Measurements from ENCODE around the gene KCNB1. TPM values are rescaled to one million over a fixed set of nuclear protein-coding genes. Genes with fewer than 3 reads are reported as not detected.

KCNB1 gene
- total RNA-seq, 4 donors from 2014 or later, result 1.9 to 5.6 (median 2.3) TPM

DNA sequence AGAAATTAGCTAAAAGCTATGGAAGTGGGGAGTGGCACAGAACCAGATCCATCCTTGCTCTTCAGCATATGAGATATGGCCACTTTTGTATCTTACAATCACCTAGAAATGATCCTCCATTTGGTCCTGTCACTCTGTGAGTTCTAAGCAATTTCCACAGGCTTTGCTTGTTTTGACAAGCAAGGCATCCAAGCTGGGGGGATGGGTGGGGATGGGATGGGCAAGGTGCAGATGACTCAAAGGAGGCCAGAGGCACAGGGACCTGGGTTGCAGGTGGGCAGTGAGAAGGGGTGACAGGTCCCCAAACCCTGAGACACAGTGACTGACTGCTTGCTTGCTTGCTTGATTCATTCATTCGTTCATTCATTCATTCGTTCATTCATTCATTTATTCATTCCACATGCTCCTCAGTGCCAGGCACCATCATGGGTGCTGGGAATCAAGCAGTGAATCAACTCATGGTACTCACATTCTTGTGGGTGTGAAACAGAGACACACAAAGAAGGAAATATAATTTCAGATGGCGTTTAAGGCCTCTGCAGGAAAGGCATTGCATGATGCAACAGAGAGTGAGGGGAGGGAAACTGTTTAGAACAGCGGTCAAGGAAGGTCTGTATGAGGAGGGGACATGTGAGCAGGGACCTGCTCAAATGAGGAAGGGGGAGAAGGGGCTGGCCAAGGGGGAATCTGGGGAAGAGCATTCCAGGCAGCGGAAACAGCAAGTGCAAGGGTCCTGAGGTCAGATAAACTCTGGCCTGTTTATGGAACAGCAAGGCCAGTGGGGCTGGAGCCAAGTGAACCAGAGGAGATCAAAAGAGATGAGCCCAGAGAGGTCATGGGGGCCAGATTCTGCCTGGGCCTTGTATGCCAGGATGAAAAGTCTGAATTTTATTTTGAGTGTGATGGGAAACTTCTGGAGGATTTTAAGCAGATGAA is 3.4 kb downstream of the KCNB1 start:
- no peak for DNase-seq
- intact Hi-C loops (cut with DNase I; ENCODE audit: low total_unique reads) (no loop called here), in situ Hi-C loops (cut with MboI; ENCODE audit: low pct_ligation_motif_present in 1 of 4, low pct_unique_long_range_greater_than_20kb in 1 of 4, low sequenced_read_pairs in 3 of 4) (no loop called here)
- no peak for TF ChIP-seq POLR2A (IDR thresholded peaks at IDR 0.05)
- TF ChIP-seq, protein P1, sequence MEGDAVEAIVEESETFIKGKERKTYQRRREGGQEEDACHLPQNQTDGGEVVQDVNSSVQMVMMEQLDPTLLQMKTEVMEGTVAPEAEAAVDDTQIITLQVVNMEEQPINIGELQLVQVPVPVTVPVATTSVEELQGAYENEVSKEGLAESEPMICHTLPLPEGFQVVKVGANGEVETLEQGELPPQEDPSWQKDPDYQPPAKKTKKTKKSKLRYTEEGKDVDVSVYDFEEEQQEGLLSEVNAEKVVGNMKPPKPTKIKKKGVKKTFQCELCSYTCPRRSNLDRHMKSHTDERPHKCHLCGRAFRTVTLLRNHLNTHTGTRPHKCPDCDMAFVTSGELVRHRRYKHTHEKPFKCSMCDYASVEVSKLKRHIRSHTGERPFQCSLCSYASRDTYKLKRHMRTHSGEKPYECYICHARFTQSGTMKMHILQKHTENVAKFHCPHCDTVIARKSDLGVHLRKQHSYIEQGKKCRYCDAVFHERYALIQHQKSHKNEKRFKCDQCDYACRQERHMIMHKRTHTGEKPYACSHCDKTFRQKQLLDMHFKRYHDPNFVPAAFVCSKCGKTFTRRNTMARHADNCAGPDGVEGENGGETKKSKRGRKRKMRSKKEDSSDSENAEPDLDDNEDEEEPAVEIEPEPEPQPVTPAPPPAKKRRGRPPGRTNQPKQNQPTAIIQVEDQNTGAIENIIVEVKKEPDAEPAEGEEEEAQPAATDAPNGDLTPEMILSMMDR (IDR thresholded peaks at IDR 0.05), result no peak
- TF ChIP-seq POLR2AphosphoS5 (IDR thresholded peaks at IDR 0.05), result no peak
- TF ChIP-seq EP300 (IDR thresholded peaks at IDR 0.05; ENCODE audit: low read depth), result no peak
- Histone ChIP-seq H3K27me3 (peaks cover 46% of the 10 kb centered on the region), H3K36me3 (no peaks in the 10 kb centered on the region), H3K9me3 (no peaks in the 10 kb centered on the region), H3K27ac (no peak overlapping the region), H3K4me1 (peaks cover 0 to 9% (median 4%) of the 10 kb centered on the region in 4 donors), H3K4me3 (no peak overlapping the region)
- WGBS, 2 donors (ENCODE audit: low coverage in 1 of 2), result 65 to 80% methylated on average over 5 of the region's 5 CpGs

DNA sequence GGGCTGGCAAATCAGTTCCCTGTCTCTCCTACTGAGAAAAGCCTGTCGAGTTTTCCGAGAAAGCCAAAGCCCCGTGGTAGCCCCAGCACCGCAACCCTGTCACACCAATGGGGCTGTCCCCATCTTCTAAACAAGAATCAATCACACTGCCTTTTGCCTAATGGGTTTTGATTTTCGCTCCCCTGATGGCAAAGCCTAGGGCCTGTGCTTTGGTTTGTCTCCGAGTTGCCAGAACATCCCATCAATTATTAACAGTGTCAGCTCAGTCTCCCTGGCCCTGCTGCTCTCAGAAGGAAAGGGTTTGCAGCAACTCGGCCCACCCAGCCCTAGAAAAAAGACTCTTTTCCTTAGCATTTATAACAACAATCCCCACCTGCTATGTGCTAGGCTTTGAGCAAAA is 4.2 kb downstream of the KCNB1 start:
- Histone ChIP-seq H3K36me3 (no peaks in the 10 kb centered on the region), H3K9me3 (no peaks in the 10 kb centered on the region), H3K4me3 (no peak overlapping the region), H3K27ac (no peak overlapping the region), H3K4me1 (peaks cover 0 to 5% (median 2%) of the 10 kb centered on the region in 4 donors), H3K27me3 (peaks cover 40% of the 10 kb centered on the region)
- intact Hi-C loops (cut with DNase I; ENCODE audit: low total_unique reads), result no loop called here
- WGBS, 2 donors (ENCODE audit: low coverage in 1 of 2), result 40 to 50% methylated on average over 1 to 7 of the region's 7 CpGs
- DNase-seq, result no peak
- TF ChIP-seq EP300 (IDR thresholded peaks at IDR 0.05; ENCODE audit: low read depth) (no peak), POLR2AphosphoS5 (IDR thresholded peaks at IDR 0.05) (no peak), POLR2A (IDR thresholded peaks at IDR 0.05) (no peak)
- TF ChIP-seq, protein P1 (IDR thresholded peaks at IDR 0.05), result no peak
- in situ Hi-C loops (cut with MboI; ENCODE audit: low pct_ligation_motif_present in 1 of 4, low pct_unique_long_range_greater_than_20kb in 1 of 4, low sequenced_read_pairs in 3 of 4), result no loop called here

DNA sequence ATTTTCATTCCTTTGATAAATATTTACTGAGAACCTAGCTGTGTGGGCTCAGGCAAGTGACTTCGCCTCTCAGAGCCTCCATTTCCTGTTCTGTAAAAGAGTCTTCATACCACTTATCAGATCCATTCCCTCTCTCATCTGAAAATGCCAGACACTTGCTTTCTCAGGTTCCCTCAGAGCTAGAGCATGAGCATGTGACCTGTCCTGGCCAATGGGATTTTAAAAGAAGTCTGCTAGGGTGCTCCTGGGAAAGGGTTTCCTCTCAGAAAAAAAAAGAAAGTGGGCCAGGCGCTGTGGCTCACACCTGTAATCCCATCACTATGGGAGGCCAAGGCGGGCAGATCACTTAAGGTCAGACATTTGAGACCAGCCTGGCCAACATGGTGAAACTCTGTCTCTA is 5.3 kb downstream of the KCNB1 start:
- Histone ChIP-seq H3K4me3 (no peak overlapping the region), H3K4me1 (no peaks in the 10 kb centered on the region), H3K27me3 (peaks cover 30% of the 10 kb centered on the region), H3K36me3 (no peaks in the 10 kb centered on the region), H3K9me3 (no peaks in the 10 kb centered on the region), H3K27ac (no peak overlapping the region)
- 80% methylated on average over 3 of the region's 3 CpGs; no CpG with 5 or more reads in 1 of the 2 donors for WGBS, 2 donors (ENCODE audit: low coverage in 1 of 2)
- DNase-seq, result no peak
- TF ChIP-seq POLR2A (IDR thresholded peaks at IDR 0.05), result no peak
- TF ChIP-seq, protein P1 (IDR thresholded peaks at IDR 0.05), result no peak
- TF ChIP-seq EP300 (IDR thresholded peaks at IDR 0.05; ENCODE audit: low read depth), result no peak
- no peak for TF ChIP-seq POLR2AphosphoS5 (IDR thresholded peaks at IDR 0.05)
- intact Hi-C loops (cut with DNase I; ENCODE audit: low total_unique reads) (no loop called here), in situ Hi-C loops (cut with MboI; ENCODE audit: low pct_ligation_motif_present in 1 of 4, low pct_unique_long_range_greater_than_20kb in 1 of 4, low sequenced_read_pairs in 3 of 4) (no loop called here)

DNA sequence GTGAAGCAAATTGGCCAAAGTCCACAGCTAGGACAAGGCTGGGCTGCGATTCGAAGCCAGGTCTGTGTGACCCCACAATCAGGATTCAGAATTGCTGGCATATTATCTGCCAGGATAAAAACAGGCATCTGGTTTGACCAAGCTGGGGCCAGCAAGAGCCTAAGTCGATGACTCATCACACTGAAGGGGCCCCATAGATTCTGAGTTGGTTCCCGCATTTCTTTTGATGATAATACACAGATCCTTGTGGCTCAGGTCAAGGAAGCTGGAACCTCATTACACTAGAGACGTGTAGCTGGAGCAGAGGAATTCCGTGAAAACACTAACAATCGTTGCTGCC is 6.5 kb downstream of the KCNB1 start:
- no peak overlapping the region for H3K27ac ChIP-seq
- intact Hi-C loops (cut with DNase I; ENCODE audit: low total_unique reads) (no loop called here), in situ Hi-C loops (cut with MboI; ENCODE audit: low pct_ligation_motif_present in 1 of 4, low pct_unique_long_range_greater_than_20kb in 1 of 4, low sequenced_read_pairs in 3 of 4) (no loop called here)
- H3K4me3 ChIP-seq, result no peak overlapping the region
- no peaks in the 10 kb centered on the region for H3K9me3 ChIP-seq
- peaks cover 20% of the 10 kb centered on the region for H3K27me3 ChIP-seq
- H3K36me3 ChIP-seq, result no peaks in the 10 kb centered on the region
- TF ChIP-seq, protein P1 (IDR thresholded peaks at IDR 0.05), result no peak
- no peaks in the 10 kb centered on the region for H3K4me1 ChIP-seq
- WGBS, 2 donors (ENCODE audit: low coverage in 1 of 2), result 67 to 74% methylated on average over 3 to 7 of the region's 7 CpGs
- no peak for DNase-seq

Data from transverse colon (tissue), 4 donors.